HUES6 (cell line): Measurements from ENCODE around the gene USP31.

Experiments used
- H3K27ac ChIP-seq: 2 replicates; pipeline ENCODE4 v1.7.0; 2013; ENCODE audit warnings: low read depth, mild to moderate bottlenecking, low read length, inconsistent platforms
- H3K27me3 ChIP-seq: 2 replicates; pipeline ENCODE4 v1.6.1; 2013; ENCODE audit warnings: low read length; ENCODE audit not compliant: control insufficient read depth, insufficient read depth
- H3K36me3 ChIP-seq: 2 replicates; pipeline ENCODE4 v1.6.1; 2013; ENCODE audit warnings: low read length; ENCODE audit not compliant: control insufficient read depth, insufficient read depth
- H3K4me1 ChIP-seq: 2 replicates; pipeline ENCODE4 v1.6.1; 2013; ENCODE audit warnings: low read length; ENCODE audit not compliant: control insufficient read depth, insufficient read depth
- H3K4me3 ChIP-seq: 2 replicates; pipeline ENCODE4 v1.5.1; 2013; ENCODE audit warnings: low read depth, low read length
- H3K9ac ChIP-seq: one replicate; pipeline ENCODE4 v1.6.1; 2013; ENCODE audit warnings: mild to moderate bottlenecking, low read length
- H3K9me3 ChIP-seq: 2 replicates; pipeline ENCODE4 v1.6.1; 2013; ENCODE audit warnings: low read depth, low read length; ENCODE audit not compliant: control insufficient read depth, insufficient read depth

Gene USP31

GRCh38 chr16:23040246-23040645 is 109.0 kb downstream of the USP31 start:
- no peaks in the 10 kb centered on the region for H3K36me3 ChIP-seq
- no peak overlapping the region for H3K4me3 ChIP-seq

GRCh38 chr16:23039118-23039517 is 110.1 kb downstream of the USP31 start:
- Histone ChIP-seq H3K4me3 (no peak overlapping the region), H3K4me1 (no peaks in the 10 kb centered on the region), H3K27me3 (no peaks in the 10 kb centered on the region), H3K9ac (no peak overlapping the region), H3K36me3 (no peaks in the 10 kb centered on the region), H3K9me3 (0 out of 2 replicates have a peak, but pooled peaks cover under 1% of the 10 kb centered on the region), H3K27ac (no peak overlapping the region)

More at GRCh38 chr16:23040246-23040645, 109.0 kb downstream of the USP31 start:
- Histone ChIP-seq H3K27ac (no peak overlapping the region), H3K9ac (no peak overlapping the region), H3K9me3 (no peaks in the 10 kb centered on the region), H3K4me1 (no peaks in the 10 kb centered on the region), H3K27me3 (no peaks in the 10 kb centered on the region)

- Histone ChIP-seq H3K9me3 (peaks cover 14% of the 10 kb centered on the region), H3K4me1 (peaks cover 3% of the 10 kb centered on the region; the same call in 1 of the 2 replicates), H3K27ac (no peak overlapping the region), H3K27me3 (no peaks in the 10 kb centered on the region), H3K4me3 (no peak overlapping the region), H3K9ac (no peak overlapping the region), H3K36me3 (no peaks in the 10 kb centered on the region)
Observed at GRCh38 chr16:23035240-23035639, 114.0 kb downstream of the USP31 start.

- Histone ChIP-seq H3K4me3 (no peak overlapping the region), H3K36me3 (no peaks in the 10 kb centered on the region), H3K9me3 (peaks cover 14% of the 10 kb centered on the region), H3K4me1 (peaks cover 3% of the 10 kb centered on the region; the same call in 1 of the 2 replicates), H3K27ac (no peak overlapping the region), H3K9ac (no peak overlapping the region), H3K27me3 (peaks cover 14% of the 10 kb centered on the region; the same call in 1 of the 2 replicates)
Observed at GRCh38 chr16:23031508-23032098, 117.6 kb downstream of the USP31 start.

- Histone ChIP-seq H3K9ac (no peak overlapping the region), H3K9me3 (peaks cover 14% of the 10 kb centered on the region), H3K4me3 (no peak overlapping the region), H3K36me3 (no peaks in the 10 kb centered on the region), H3K27me3 (peaks cover 14% of the 10 kb centered on the region; the same call in 1 of the 2 replicates), H3K27ac (no peak overlapping the region), H3K4me1 (peaks cover 3% of the 10 kb centered on the region; the same call in 1 of the 2 replicates)
Observed at GRCh38 chr16:23029733-23030420, 119.4 kb downstream of the USP31 start.

GRCh38 chr16:23027386-23027785 is 121.9 kb downstream of the USP31 start:
- no peaks in the 10 kb centered on the region for H3K36me3 ChIP-seq
- no peaks in the 10 kb centered on the region for H3K9me3 ChIP-seq
- no peak overlapping the region for H3K9ac ChIP-seq
- peaks cover 3% of the 10 kb centered on the region; the same call in 1 of the 2 replicates for H3K4me1 ChIP-seq
- H3K27ac ChIP-seq = no peak overlapping the region
- H3K4me3 ChIP-seq = no peak overlapping the region
- peaks cover 14% of the 10 kb centered on the region; the same call in 1 of the 2 replicates for H3K27me3 ChIP-seq

- Histone ChIP-seq H3K4me3 (no peak overlapping the region), H3K4me1 (peaks cover 3% of the 10 kb centered on the region; the same call in 1 of the 2 replicates), H3K27me3 (peaks cover 14% of the 10 kb centered on the region; the same call in 1 of the 2 replicates), H3K9me3 (no peaks in the 10 kb centered on the region), H3K36me3 (no peaks in the 10 kb centered on the region), H3K9ac (no peak overlapping the region), H3K27ac (no peak overlapping the region)
Observed at GRCh38 chr16:23026784-23027362, 122.4 kb downstream of the USP31 start.

- no peak overlapping the region for H3K9ac ChIP-seq
- no peak overlapping the region for H3K27ac ChIP-seq
- H3K4me3 ChIP-seq = no peak overlapping the region
- H3K9me3 ChIP-seq = no peaks in the 10 kb centered on the region
- H3K36me3 ChIP-seq = no peaks in the 10 kb centered on the region
- H3K27me3 ChIP-seq = peaks cover 14% of the 10 kb centered on the region; the same call in 1 of the 2 replicates
- H3K4me1 ChIP-seq = no peaks in the 10 kb centered on the region
Observed at GRCh38 chr16:23025692-23026307, 123.5 kb downstream of the USP31 start.

GRCh38 chr16:23024044-23024443 is 125.2 kb downstream of the USP31 start:
- no peaks in the 10 kb centered on the region for H3K36me3 ChIP-seq
- H3K4me1 ChIP-seq = no peaks in the 10 kb centered on the region
- H3K9me3 ChIP-seq = no peaks in the 10 kb centered on the region
- H3K27ac ChIP-seq = no peak overlapping the region
- H3K9ac ChIP-seq = no peak overlapping the region
- no peak overlapping the region for H3K4me3 ChIP-seq
- peaks cover 4% of the 10 kb centered on the region; the same call in 1 of the 2 replicates for H3K27me3 ChIP-seq

- H3K9ac ChIP-seq = no peak overlapping the region
Observed at GRCh38 chr16:23020084-23020483, 129.2 kb downstream of the USP31 start.

GRCh38 chr16:23016368-23016767 is 132.9 kb downstream of the USP31 start:
- Histone ChIP-seq H3K27me3 (no peaks in the 10 kb centered on the region), H3K9ac (no peak overlapping the region), H3K4me3 (no peak overlapping the region), H3K36me3 (no peaks in the 10 kb centered on the region), H3K4me1 (no peaks in the 10 kb centered on the region), H3K27ac (no peak overlapping the region), H3K9me3 (no peaks in the 10 kb centered on the region)

More at GRCh38 chr16:23020084-23020483, 129.2 kb downstream of the USP31 start:
- H3K4me1 ChIP-seq = no peaks in the 10 kb centered on the region
- no peak overlapping the region for H3K4me3 ChIP-seq
- H3K36me3 ChIP-seq = no peaks in the 10 kb centered on the region
- no peaks in the 10 kb centered on the region for H3K27me3 ChIP-seq
- H3K9me3 ChIP-seq = no peaks in the 10 kb centered on the region
- H3K27ac ChIP-seq = no peak overlapping the region
